Measurements from ENCODE around the gene RPS6KA4. TPM values are rescaled to one million over a fixed set of nuclear protein-coding genes. Genes with fewer than 3 reads are reported as not detected.

Gene RPS6KA4
- total RNA-seq, 2 experiments from 2014 or later: 7.3 to 9.2 TPM

GRCh38 chr11:64400102-64400501 lies 41.1 kb downstream of the RPS6KA4 start:
- ChIA-PET POLR2A (no interaction called here), CTCF (no interaction called here)
- Histone ChIP-seq H3K4me1 (ENCODE audit: insufficient read depth, low read length) (peaks cover 5% of the 10 kb centered on the region), H3K27ac (ENCODE audit: low read depth in 1 of 2, low read length in 2 of 2) (no peak overlapping the region), H3K36me3 (ENCODE audit: insufficient read depth, low read length) (no peaks in the 10 kb centered on the region), H3K9me3 (ENCODE audit: control insufficient read depth in 1 of 2, insufficient read depth in 1 of 2, low read length in 2 of 2) (peaks cover 0 to 4% of the 10 kb centered on the region in 2 experiments), H3K4me3 (ENCODE audit: low read length) (no peak overlapping the region), H3K27me3 (ENCODE audit: control insufficient read depth in 1 of 2, insufficient read depth in 2 of 2, low read length in 2 of 2) (peaks cover 0 to 4% of the 10 kb centered on the region in 2 experiments)
- intact Hi-C loops (cut with DNase I, micrococcal nuclease): no loop called here
- ATAC-seq (ENCODE audit: poor library complexity) (no peak), DNase-seq (peak in 2 of 14 experiments; percentile 31 to 48)
- Mint-ChIP-seq H3K9me3 (no peaks in the 10 kb centered on the region), H3K27ac (no peak overlapping the region), H3K27me3 (peaks cover 17% of the 10 kb centered on the region), H3K36me3 (ENCODE audit: low read depth) (no peaks in the 10 kb centered on the region), H3K4me3 (no peak overlapping the region), H3K4me1 (ENCODE audit: low read depth) (no peaks in the 10 kb centered on the region)
- no peak for TF ChIP-seq CTCF (IDR thresholded peaks at IDR 0.05)

- no peak for ATAC-seq (ENCODE audit: poor library complexity)
- no peak for TF ChIP-seq CTCF (IDR thresholded peaks at IDR 0.05)
- peaks cover 0 to 2% of the 10 kb centered on the region in 2 experiments for H3K27me3 ChIP-seq (ENCODE audit: control insufficient read depth in 1 of 2, insufficient read depth in 2 of 2, low read length in 2 of 2)
- Mint-ChIP-seq H3K9me3 (no peaks in the 10 kb centered on the region), H3K4me1 (ENCODE audit: low read depth) (no peaks in the 10 kb centered on the region), H3K4me3 (no peak overlapping the region), H3K27me3 (peaks cover 17% of the 10 kb centered on the region), H3K27ac (no peak overlapping the region), H3K36me3 (ENCODE audit: low read depth) (no peaks in the 10 kb centered on the region)
- H3K9me3 ChIP-seq (ENCODE audit: control insufficient read depth in 1 of 2, insufficient read depth in 1 of 2, low read length in 2 of 2): peaks cover 0 to 4% of the 10 kb centered on the region in 2 experiments
- H3K4me3 ChIP-seq (ENCODE audit: low read length): no peak overlapping the region
- ChIA-PET POLR2A (no interaction called here), CTCF (no interaction called here)
- DNase-seq: no peak
- intact Hi-C loops (cut with DNase I, micrococcal nuclease): no loop called here
- no peak overlapping the region for H3K27ac ChIP-seq (ENCODE audit: low read depth in 1 of 2, low read length in 2 of 2)
- peaks cover 5% of the 10 kb centered on the region for H3K4me1 ChIP-seq (ENCODE audit: insufficient read depth, low read length)
- H3K36me3 ChIP-seq (ENCODE audit: insufficient read depth, low read length): no peaks in the 10 kb centered on the region
Observed at GRCh38 chr11:64400667-64401066, 41.7 kb downstream of the RPS6KA4 start.

- ATAC-seq (ENCODE audit: poor library complexity) (no peak), DNase-seq (no peak)
- Mint-ChIP-seq H3K27ac (no peak overlapping the region), H3K27me3 (peaks cover 17% of the 10 kb centered on the region), H3K36me3 (ENCODE audit: low read depth) (no peaks in the 10 kb centered on the region), H3K4me1 (ENCODE audit: low read depth) (no peaks in the 10 kb centered on the region), H3K9me3 (no peaks in the 10 kb centered on the region), H3K4me3 (no peak overlapping the region)
- no peaks in the 10 kb centered on the region for H3K27me3 ChIP-seq (ENCODE audit: control insufficient read depth in 1 of 2, insufficient read depth in 2 of 2, low read length in 2 of 2)
- H3K4me3 ChIP-seq (ENCODE audit: low read length): no peak overlapping the region
- H3K27ac ChIP-seq (ENCODE audit: low read depth in 1 of 2, low read length in 2 of 2): no peak overlapping the region
- no peaks in the 10 kb centered on the region for H3K36me3 ChIP-seq (ENCODE audit: insufficient read depth, low read length)
- peaks cover 0 to 4% of the 10 kb centered on the region in 2 experiments for H3K9me3 ChIP-seq (ENCODE audit: control insufficient read depth in 1 of 2, insufficient read depth in 1 of 2, low read length in 2 of 2)
- TF ChIP-seq CTCF (IDR thresholded peaks at IDR 0.05): no peak
- CTCF ChIA-PET: interaction anchor here (0.6 kb wide), 1 partner anchor 12 kb away, joined by 3 read pairs; no protein-coding TSS in a partner anchor
- POLR2A ChIA-PET: no interaction called here
- intact Hi-C loops (cut with DNase I, micrococcal nuclease): no loop called here
- peaks cover 5% of the 10 kb centered on the region for H3K4me1 ChIP-seq (ENCODE audit: insufficient read depth, low read length)
Observed at GRCh38 chr11:64401775-64402174, 42.8 kb downstream of the RPS6KA4 start.
